Activated T-helper 2 cell treated with anti-CD3 and anti-CD28 coated beads, Interferon-gamma antibody, Interleukin-2, Interleukin-4, amounts not matched to agents 10 μg/mL and 5 μg/mL and 100 μg/mL, durations not matched to agents 14 hours and 24 hours and 36 hours (primary cell): ENCODE data around the gene ST3GAL3. TPM values are rescaled to one million over a fixed set of nuclear protein-coding genes. Genes with fewer than 3 reads are reported as not detected.
A peak's percentile ranks its signal among the peaks of the same experiment; 100 is the strongest.
"Not testable (repeated sequence)": the region's sequence is repeated elsewhere in the genome, so short reads cannot be mapped to it uniquely, and the experiment has no call there.

Experiments used
- DNase-seq: peaks from one replicate; pipeline ENCODE4 v3.0.0; 2021; ENCODE audit warnings: low spot score
- H3K27ac Mint-ChIP-seq: one replicate; pipeline ENCODE4 v1.8.0; 2021; ENCODE audit warnings: mixed read lengths
- H3K27me3 Mint-ChIP-seq: one replicate; pipeline ENCODE4 v1.8.0; 2021; ENCODE audit warnings: low read depth, mixed read lengths
- H3K36me3 Mint-ChIP-seq: one replicate; pipeline ENCODE4 v1.8.0; 2021; ENCODE audit warnings: low read depth, mixed read lengths
- H3K4me1 Mint-ChIP-seq: one replicate; pipeline ENCODE4 v1.8.0; 2021; ENCODE audit warnings: low read depth, mixed read lengths
- H3K4me3 Mint-ChIP-seq: one replicate; pipeline ENCODE4 v1.8.0; 2021; ENCODE audit warnings: low read depth, mild to moderate bottlenecking, moderate library complexity, mixed read lengths
- H3K9me3 Mint-ChIP-seq: one replicate; pipeline ENCODE4 v1.8.0; 2021; ENCODE audit warnings: mixed read lengths
- intact Hi-C: fragments of 100-400 bp; cut with micrococcal nuclease; formaldehyde crosslinking; loops from one replicate; pipeline ENCODE4 v1.15.1; 2023
- total RNA-seq: library from RNA; stranded (reverse); gene quantifications from 2 replicates; pipeline ENCODE4 v1.2.3, GENCODE V29; 2022

Gene ST3GAL3
- total RNA-seq, 1 donor from 2014 or later: 22.0 TPM

GRCh38 chr1:43830802-43831201, 123.5 kb downstream of the ST3GAL3 start:
- H3K27me3 Mint-ChIP-seq: no peaks in the 10 kb centered on the region
- no peak for DNase-seq
- intact Hi-C loops: loop anchor here (5.0 kb wide), 1 partner anchor 36 kb away; no protein-coding TSS in a partner anchor
- H3K4me1 Mint-ChIP-seq: peaks cover 42% of the 10 kb centered on the region
- no peak overlapping the region for H3K4me3 Mint-ChIP-seq
- peaks cover 12% of the 10 kb centered on the region for H3K36me3 Mint-ChIP-seq
- H3K9me3 Mint-ChIP-seq: no peaks in the 10 kb centered on the region
- no peak overlapping the region for H3K27ac Mint-ChIP-seq

GRCh38 chr1:43831851-43832250, 124.5 kb downstream of the ST3GAL3 start:
- peaks cover 12% of the 10 kb centered on the region for H3K36me3 Mint-ChIP-seq
- peak overlapping the region; percentile 77 for H3K27ac Mint-ChIP-seq
- DNase-seq: no peak
- no peaks in the 10 kb centered on the region for H3K27me3 Mint-ChIP-seq
- H3K4me1 Mint-ChIP-seq: peaks cover 44% of the 10 kb centered on the region
- H3K4me3 Mint-ChIP-seq: no peak overlapping the region
- no peaks in the 10 kb centered on the region for H3K9me3 Mint-ChIP-seq
- intact Hi-C loops: loop anchor here (5.0 kb wide), 1 partner anchor 35 kb away; no protein-coding TSS in a partner anchor

GRCh38 chr1:43832255-43832654, 124.9 kb downstream of the ST3GAL3 start:
- H3K27me3 Mint-ChIP-seq: no peaks in the 10 kb centered on the region
- peaks cover 44% of the 10 kb centered on the region for H3K4me1 Mint-ChIP-seq
- peaks cover 12% of the 10 kb centered on the region for H3K36me3 Mint-ChIP-seq
- no peak overlapping the region for H3K4me3 Mint-ChIP-seq
- intact Hi-C loops: loop anchor here (5.0 kb wide), 1 partner anchor 35 kb away; no protein-coding TSS in a partner anchor
- no peak for DNase-seq
- no peaks in the 10 kb centered on the region for H3K9me3 Mint-ChIP-seq
- H3K27ac Mint-ChIP-seq: peak overlapping the region; percentile 77

GRCh38 chr1:43832998-43833397, 125.7 kb downstream of the ST3GAL3 start:
- intact Hi-C loops: loop anchor here (5.0 kb wide), 1 partner anchor 34 kb away; no protein-coding TSS in a partner anchor

GRCh38 chr1:43833902-43834279, 126.6 kb downstream of the ST3GAL3 start:
- intact Hi-C loops: loop anchor here (5.0 kb wide), 1 partner anchor 33 kb away; no protein-coding TSS in a partner anchor
- peak overlapping the region; percentile 1 for H3K27ac Mint-ChIP-seq
- H3K27me3 Mint-ChIP-seq, H3K9me3 Mint-ChIP-seq, DNase-seq, H3K4me3 Mint-ChIP-seq: not testable (repeated sequence)
- H3K4me1 Mint-ChIP-seq: peaks cover 44% of the 10 kb centered on the region
- H3K36me3 Mint-ChIP-seq: peaks cover 18% of the 10 kb centered on the region

More at GRCh38 chr1:43832998-43833397, 125.7 kb downstream of the ST3GAL3 start:
- Mint-ChIP-seq H3K27ac (no peak overlapping the region), H3K27me3 (no peaks in the 10 kb centered on the region), H3K9me3 (no peaks in the 10 kb centered on the region), H3K4me3 (no peak overlapping the region), H3K36me3 (peaks cover 12% of the 10 kb centered on the region), H3K4me1 (peaks cover 44% of the 10 kb centered on the region)
- no peak for DNase-seq

- Mint-ChIP-seq H3K4me3 (no peak overlapping the region), H3K27me3 (no peaks in the 10 kb centered on the region), H3K27ac (peak overlapping the region; percentile 48), H3K36me3 (peaks cover 19% of the 10 kb centered on the region), H3K9me3 (no peaks in the 10 kb centered on the region), H3K4me1 (peaks cover 49% of the 10 kb centered on the region)
- intact Hi-C loops: loop anchor here (5.0 kb wide), 1 partner anchor 33 kb away; no protein-coding TSS in a partner anchor
- DNase-seq: no peak
These were observed 127.1 kb downstream of the ST3GAL3 start for GRCh38 chr1:43834280-43835081.

GRCh38 chr1:43835082-43836021, 128.0 kb downstream of the ST3GAL3 start:
- peak overlapping the region; percentile 48 for H3K27ac Mint-ChIP-seq
- H3K36me3 Mint-ChIP-seq: peaks cover 24% of the 10 kb centered on the region
- no peaks in the 10 kb centered on the region for H3K27me3 Mint-ChIP-seq
- DNase-seq: no peak
- no peaks in the 10 kb centered on the region for H3K9me3 Mint-ChIP-seq
- H3K4me1 Mint-ChIP-seq: peaks cover 50% of the 10 kb centered on the region
- intact Hi-C loops: no loop called here
- no peak overlapping the region for H3K4me3 Mint-ChIP-seq

- H3K27ac Mint-ChIP-seq: no peak overlapping the region
- H3K4me3 Mint-ChIP-seq: no peak overlapping the region
- no peaks in the 10 kb centered on the region for H3K27me3 Mint-ChIP-seq
- DNase-seq: no peak
- H3K4me1 Mint-ChIP-seq: peaks cover 41% of the 10 kb centered on the region
- peaks cover 34% of the 10 kb centered on the region for H3K36me3 Mint-ChIP-seq
- intact Hi-C loops: no loop called here
- no peaks in the 10 kb centered on the region for H3K9me3 Mint-ChIP-seq
These were observed 129.1 kb downstream of the ST3GAL3 start for GRCh38 chr1:43836267-43836951.

GRCh38 chr1:43839056-43839455, 131.7 kb downstream of the ST3GAL3 start:
- no peak for DNase-seq
- intact Hi-C loops: no loop called here
- Mint-ChIP-seq H3K4me3 (no peak overlapping the region), H3K27ac (no peak overlapping the region), H3K9me3 (peaks cover 11% of the 10 kb centered on the region), H3K27me3 (no peaks in the 10 kb centered on the region), H3K4me1 (peaks cover 20% of the 10 kb centered on the region), H3K36me3 (peaks cover 50% of the 10 kb centered on the region)

GRCh38 chr1:43841321-43842174, 134.2 kb downstream of the ST3GAL3 start:
- H3K4me1 Mint-ChIP-seq: peaks cover 7% of the 10 kb centered on the region
- peaks cover 48% of the 10 kb centered on the region for H3K36me3 Mint-ChIP-seq
- no peaks in the 10 kb centered on the region for H3K27me3 Mint-ChIP-seq
- intact Hi-C loops: no loop called here
- H3K9me3 Mint-ChIP-seq: peaks cover 11% of the 10 kb centered on the region
- no peak for DNase-seq
- no peak overlapping the region for H3K27ac Mint-ChIP-seq
- H3K4me3 Mint-ChIP-seq: no peak overlapping the region

- Mint-ChIP-seq H3K9me3 (peaks cover 11% of the 10 kb centered on the region), H3K4me1 (peaks cover 6% of the 10 kb centered on the region), H3K27ac (no peak overlapping the region), H3K27me3 (no peaks in the 10 kb centered on the region), H3K4me3 (no peak overlapping the region), H3K36me3 (peaks cover 48% of the 10 kb centered on the region)
- DNase-seq: no peak
- intact Hi-C loops: no loop called here
These were observed 134.8 kb downstream of the ST3GAL3 start for GRCh38 chr1:43842175-43842498.
